HCT116 (cell line): ENCODE measurements around the gene ZNF236. TPM values are rescaled to one million over a fixed set of nuclear protein-coding genes. Genes with fewer than 3 reads are reported as not detected.

Experiments used
- ATAC-seq: fragments of 200-7000 bp; cut with Tn5 transposase; 2 replicates; pipeline ENCODE4 v1.9.1; 2020; ENCODE audit warnings: mild to moderate bottlenecking, moderate library complexity
- BruUV-seq: library from RNA; stranded (reverse); fragments of 400-500 nt; replicated peaks from 2 replicates; lab custom pipeline; 2021; lab: Mats Ljungman, UMichigan
- CTCF ChIA-PET: fragments of 300-600 bp; sonication (Branson Sonifier 250); formaldehyde crosslinking; loops from one replicate; lab custom pipeline; 2021; ENCODE audit warnings: antibody characterized with exemption; lab: Charles Lee
- POLR2A ChIA-PET: fragments of 300-600, 350-600 bp; sonication (Branson Sonifier 250); formaldehyde crosslinking; loops from one replicate; lab custom pipeline; 2021; ENCODE audit warnings: antibody characterized with exemption; lab: Charles Lee
- RAD21 ChIA-PET, 2 experiments: fragments of 300-600 bp; sonication (Branson Sonifier 250); formaldehyde crosslinking; loops; one replicate each; lab custom pipeline; 2023; ENCODE audit warnings: low total read pairs in 2 of 2; ENCODE audit not compliant: uncharacterized antibody in 2 of 2, unreplicated experiment in 2 of 2, low non-redundant PET in 1 of 2; lab: Charles Lee
- DNase-seq: peaks from one replicate; pipeline ENCODE4 v3.0.0-alpha.2; 2010; ENCODE audit warnings: low read depth, low spot score
- H2AFZ ChIP-seq: fragments of 200-600 bp; shearing (Covaris generic), sonication (generic); 2 replicates; pipeline ENCODE4 v1.6.1; 2017; ENCODE audit warnings: low read depth, mixed run types, mixed read lengths, antibody characterized with exemption, low read length; ENCODE audit not compliant: poor library complexity, severe bottlenecking
- H3K27ac ChIP-seq: 2 replicates; pipeline ENCODE4 v1.5.1; 2012; ENCODE audit warnings: low read depth, low read length
- H3K27me3 ChIP-seq: fragments of 200-600 bp; sonication (generic); 2 replicates; pipeline ENCODE4 v1.6.1; 2016; ENCODE audit warnings: mixed run types, low read length, mixed read lengths; ENCODE audit not compliant: insufficient read depth
- H3K36me3 ChIP-seq, 2 experiments: fragments of 200-500 bp in 1 of 2; fragments of 200-600 bp in 1 of 2; sonication (Bioruptor generic) in 1 of 2; sonication (generic) in 1 of 2; 2 replicates each; pipeline versions ENCODE4 v1.5.1 to v1.6.1; 2014 to 2016; ENCODE audit warnings: low read length in 2 of 2, inconsistent platforms in 1 of 2, mixed read lengths in 1 of 2, mixed run types in 1 of 2; ENCODE audit not compliant: insufficient read depth in 2 of 2, control insufficient read depth in 1 of 2
- H3K4me1 ChIP-seq, 2 experiments: fragments of 200-600 bp in 1 of 2; sonication (generic) in 1 of 2; 2 replicates each; pipeline versions ENCODE4 v1.5.1 to v1.6.1; 2012 to 2017; ENCODE audit warnings: low read length in 2 of 2, inconsistent platforms in 1 of 2, mild to moderate bottlenecking in 1 of 2, mixed read lengths in 1 of 2, mixed run types in 1 of 2, moderate library complexity in 1 of 2; ENCODE audit not compliant: insufficient read depth in 2 of 2, control insufficient read depth in 1 of 2
- H3K4me2 ChIP-seq: fragments of 200-600 bp; sonication (generic); 2 replicates; pipeline ENCODE4 v1.6.1; 2017; ENCODE audit warnings: mixed run types, low read length, mixed read lengths
- H3K4me3 ChIP-seq, 2 experiments: fragments of 200-600 bp in 1 of 2; sonication (generic) in 1 of 2; replicated peaks in 1 of 2; 2 replicates each; pipeline ENCODE4 v1.5.1; 2011 to 2016; ENCODE audit warnings: low read length in 2 of 2, control low read depth in 1 of 2, low read depth in 1 of 2, mild to moderate bottlenecking in 1 of 2, mixed read lengths in 1 of 2, mixed run types in 1 of 2
- H3K79me2 ChIP-seq: fragments of 200-600 bp; sonication (generic); 2 replicates; pipeline ENCODE4 v1.6.1; 2017; ENCODE audit warnings: mild to moderate bottlenecking, mixed run types, low read length, moderate library complexity, mixed read lengths; ENCODE audit not compliant: insufficient read depth
- H3K9ac ChIP-seq: fragments of 200-600 bp; sonication (generic); 2 replicates; pipeline ENCODE4 v1.6.1; 2016; ENCODE audit warnings: low read length, mixed read lengths
- H3K9me2 ChIP-seq: fragments of 200-600 bp; sonication (generic), shearing (Covaris generic); 2 replicates; pipeline ENCODE4 v1.6.1; 2017; ENCODE audit warnings: mixed run types, mild to moderate bottlenecking, moderate library complexity; ENCODE audit not compliant: insufficient read depth
- H3K9me3 ChIP-seq, 2 experiments: fragments of 200-500 bp in 1 of 2; fragments of 200-600 bp in 1 of 2; sonication (Bioruptor generic) in 1 of 2; sonication (generic) in 1 of 2; 2 replicates each; pipeline ENCODE4 v1.6.1; 2014 to 2017; ENCODE audit warnings: low read length in 2 of 2, mixed read lengths in 2 of 2, inconsistent platforms in 1 of 2, low read depth in 1 of 2, mild to moderate bottlenecking in 1 of 2, mixed run types in 1 of 2, moderate library complexity in 1 of 2; ENCODE audit not compliant: control insufficient read depth in 1 of 2, insufficient read depth in 1 of 2
- H4K20me1 ChIP-seq: fragments of 200-600 bp; sonication (generic), shearing (Covaris generic); 2 replicates; pipeline ENCODE4 v1.6.1; 2017; ENCODE audit warnings: mixed run types, mild to moderate bottlenecking, moderate library complexity; ENCODE audit not compliant: insufficient read depth
- CBX3 ChIP-seq: IDR thresholded peaks from 2 replicates; pipeline ENCODE4 v1.6.1; 2012; ENCODE audit warnings: low read depth
- CEBPB ChIP-seq: IDR thresholded peaks from 2 replicates; pipeline ENCODE4 v1.6.1; 2012; ENCODE audit warnings: low read depth
- EGR1 ChIP-seq: IDR thresholded peaks from 2 replicates; pipeline ENCODE4 v1.6.1; 2012; ENCODE audit warnings: low read depth
- ELF1 ChIP-seq: IDR thresholded peaks from 2 replicates; pipeline ENCODE4 v1.6.1; 2012; ENCODE audit warnings: low read depth, borderline replicate concordance
- EZH2 ChIP-seq: fragments of 200-600 bp; sonication (generic); IDR thresholded peaks from 2 replicates; pipeline ENCODE4 v1.6.1; 2017; ENCODE audit warnings: antibody characterized with exemption, mixed run types
- EZH2phosphoT487 ChIP-seq: fragments of 200-600 bp; IDR thresholded peaks from 2 replicates; pipeline ENCODE4 v1.6.1; 2018; ENCODE audit warnings: antibody characterized with exemption, borderline replicate concordance
- FOSL1 ChIP-seq: IDR thresholded peaks from 2 replicates; pipeline ENCODE4 v1.6.1; 2012; ENCODE audit warnings: low read depth
- JUND ChIP-seq: IDR thresholded peaks from 2 replicates; pipeline ENCODE4 v1.6.1; 2012
- POLR2AphosphoS5 ChIP-seq: IDR thresholded peaks from 2 replicates; pipeline ENCODE4 v1.6.1; 2011; ENCODE audit warnings: mild to moderate bottlenecking, low read depth, low read length, moderate library complexity
- RAD21 ChIP-seq: IDR thresholded peaks from 2 replicates; pipeline ENCODE4 v1.6.1; 2012; ENCODE audit warnings: low read depth, mild to moderate bottlenecking
- SIN3A ChIP-seq: IDR thresholded peaks from 2 replicates; pipeline ENCODE4 v1.6.1; 2012; ENCODE audit warnings: low read depth
- ZFX ChIP-seq: fragments of 450-650 bp; IDR thresholded peaks from 2 replicates; pipeline ENCODE4 v1.6.1; 2017
- intact Hi-C: fragments of 100-400 bp; cut with micrococcal nuclease; formaldehyde crosslinking; loops from 2 replicates; pipeline ENCODE4 v1.10.0; 2022
- total RNA-seq: library from RNA; stranded (reverse); gene quantifications from one replicate; pipeline ENCODE4 v1.2.1, GENCODE V29; 2021; ENCODE audit not compliant: unreplicated experiment
- TF ChIP-seq, protein P1 (sequence below): IDR thresholded peaks from 2 replicates; pipeline ENCODE4 v1.6.1; 2012
- TF ChIP-seq, protein P2 (sequence below): IDR thresholded peaks from 2 replicates; pipeline ENCODE4 v1.6.1; 2012

The ZNF236 gene
- total RNA-seq, 1 experiment from 2014 or later, result 15.0 TPM

DNA sequence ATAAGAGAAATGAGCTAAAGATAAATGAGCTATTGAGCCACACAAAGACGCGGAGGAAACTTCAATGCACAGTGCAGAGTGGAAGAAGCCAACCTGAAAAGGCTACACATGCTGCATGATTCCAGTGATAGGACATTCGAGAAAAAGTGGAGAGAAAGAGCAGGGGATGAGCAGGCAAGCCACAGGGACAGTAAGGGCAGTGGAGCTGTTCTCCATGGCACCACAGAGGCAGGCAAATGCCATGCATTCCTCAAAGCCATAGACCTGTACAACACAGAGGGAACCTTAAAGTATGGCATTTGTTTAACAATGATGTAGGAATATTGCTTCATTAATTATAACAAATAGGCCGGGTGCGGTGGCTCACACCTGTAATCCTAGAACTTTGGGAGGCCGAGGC, 36.5 kb upstream of the ZNF236 start:
- Histone ChIP-seq H3K9me2 (no peaks in the 10 kb centered on the region), H3K4me3 (no peak overlapping the region), H2AFZ (no peak overlapping the region), H3K9me3 (peaks cover 0 to under 1% of the 10 kb centered on the region in 2 experiments; a peak in 1 of 4 replicates), H3K4me2 (no peak overlapping the region), H3K9ac (no peak overlapping the region), H3K27me3 (no peaks in the 10 kb centered on the region), H4K20me1 (no peaks in the 10 kb centered on the region), H3K36me3 (no peaks in the 10 kb centered on the region), H3K4me1 (no peaks in the 10 kb centered on the region), H3K79me2 (no peaks in the 10 kb centered on the region), H3K27ac (no peak overlapping the region)
- intact Hi-C loops, result no loop called here
- TF ChIP-seq, protein P1, sequence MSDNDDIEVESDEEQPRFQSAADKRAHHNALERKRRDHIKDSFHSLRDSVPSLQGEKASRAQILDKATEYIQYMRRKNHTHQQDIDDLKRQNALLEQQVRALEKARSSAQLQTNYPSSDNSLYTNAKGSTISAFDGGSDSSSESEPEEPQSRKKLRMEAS, result no peak
- BruUV-seq, result no TSS peak
- RAD21 ChIA-PET, result no interaction called here
- CTCF ChIA-PET, result no interaction called here
- ATAC-seq, result no peak
- DNase-seq, result no peak
- POLR2A ChIA-PET, result no interaction called here

DNA sequence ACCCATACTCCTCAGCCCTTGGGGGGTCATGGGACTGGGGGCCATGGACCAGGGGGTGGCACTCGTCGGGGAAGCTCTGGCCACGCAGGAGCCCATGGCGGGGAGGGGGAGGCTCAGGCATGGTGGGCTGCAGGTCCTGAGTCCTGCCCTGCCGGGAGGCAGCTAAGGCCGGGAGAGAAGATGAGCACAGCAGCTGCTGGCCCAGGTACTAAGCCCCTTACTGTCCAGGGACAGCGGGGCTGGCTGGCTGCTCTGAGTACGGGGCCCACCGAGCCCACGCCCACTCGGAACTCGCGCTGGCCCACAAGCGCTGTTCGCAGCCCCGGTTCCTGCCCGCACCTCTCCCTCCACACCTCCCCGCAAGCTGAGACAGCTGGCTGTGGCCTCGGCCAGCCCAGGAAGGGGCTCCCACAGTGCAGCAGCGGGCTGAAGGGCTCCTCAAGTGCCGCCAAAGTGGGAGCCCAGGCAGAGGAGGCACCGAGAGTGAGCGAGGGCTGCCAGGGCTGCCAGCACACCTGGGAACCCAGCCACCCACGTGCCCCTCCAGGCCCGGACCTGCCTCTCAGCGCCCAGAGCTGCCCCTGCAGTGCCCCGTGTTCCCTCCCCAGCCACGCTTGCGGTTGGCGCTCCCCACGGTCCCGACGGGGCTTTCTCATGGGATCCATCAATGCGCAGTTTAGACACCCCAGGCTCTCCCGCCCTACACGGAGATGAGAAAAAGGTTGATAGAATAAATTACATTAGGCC, 33.6 kb upstream of the ZNF236 start:
- POLR2A ChIA-PET, result interaction anchor here (0.6 kb wide), 1 partner anchor 353 kb away, joined by 3 read pairs; no protein-coding TSS in a partner anchor
- RAD21 ChIA-PET, result no interaction called here
- no peak for DNase-seq

More for the DNA sequence above, 33.6 kb upstream of the ZNF236 start:
- no peak overlapping the region for H3K9ac ChIP-seq
- no peaks in the 10 kb centered on the region for H3K4me1 ChIP-seq
- peaks cover 0 to 3% of the 10 kb centered on the region in 2 experiments; a peak in 2 of 4 replicates for H3K9me3 ChIP-seq
- no peaks in the 10 kb centered on the region for H3K79me2 ChIP-seq
- H3K36me3 ChIP-seq, result no peaks in the 10 kb centered on the region
- intact Hi-C loops, result no loop called here
- H2AFZ ChIP-seq, result no peak overlapping the region
- H3K4me2 ChIP-seq, result no peak overlapping the region
- no TSS peak for BruUV-seq
- no peak overlapping the region for H3K27ac ChIP-seq
- H3K9me2 ChIP-seq, result no peaks in the 10 kb centered on the region
- CTCF ChIA-PET, result no interaction called here
- no peaks in the 10 kb centered on the region for H3K27me3 ChIP-seq
- H4K20me1 ChIP-seq, result no peaks in the 10 kb centered on the region
- H3K4me3 ChIP-seq, result no peak overlapping the region
- TF ChIP-seq CBX3 (no peak), JUND (no peak), ELF1 (no peak), FOSL1 (no peak), POLR2AphosphoS5 (no peak), EZH2 (no peak), CEBPB (no peak), EZH2phosphoT487 (no peak), RAD21 (no peak), ZFX (no peak), EGR1 (no peak), SIN3A (no peak)
- TF ChIP-seq, protein P2, sequence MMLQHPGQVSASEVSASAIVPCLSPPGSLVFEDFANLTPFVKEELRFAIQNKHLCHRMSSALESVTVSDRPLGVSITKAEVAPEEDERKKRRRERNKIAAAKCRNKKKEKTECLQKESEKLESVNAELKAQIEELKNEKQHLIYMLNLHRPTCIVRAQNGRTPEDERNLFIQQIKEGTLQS, result no peak
- TF ChIP-seq, protein P1, result no peak
- no peak for ATAC-seq
